ENCODE results near the gene GHRH. TPM values are rescaled to one million over a fixed set of nuclear protein-coding genes. Genes with fewer than 3 reads are reported as not detected.
A peak's percentile ranks its signal among the peaks of the same experiment; 100 is the strongest.

The GHRH gene
- total RNA-seq, 2 donors from 2014 or later, result not detected

GRCh38 chr20:37297066-37297736, 35.6 kb upstream of the GHRH start:
- peak overlapping the region in 1 of 2 donors; percentile 22 for H3K27ac Mint-ChIP-seq
- H3K9me3 Mint-ChIP-seq, result peaks cover 2% of the 10 kb centered on the region
- ATAC-seq (no peak), DNase-seq (ENCODE audit: low spot score) (no peak)
- H3K36me3 Mint-ChIP-seq, result peaks cover 29% of the 10 kb centered on the region
- H3K4me3 Mint-ChIP-seq, result no peak overlapping the region
- peaks cover 40 to 42% of the 10 kb centered on the region in 2 donors for H3K4me1 Mint-ChIP-seq (ENCODE audit: low read depth in 2 of 2)
- H3K27me3 Mint-ChIP-seq, result no peaks in the 10 kb centered on the region

GRCh38 chr20:37296371-37296770, 34.8 kb upstream of the GHRH start:
- ATAC-seq (no peak), DNase-seq (ENCODE audit: low spot score) (no peak)
- Mint-ChIP-seq H3K36me3 (peaks cover 28% of the 10 kb centered on the region), H3K27me3 (no peaks in the 10 kb centered on the region), H3K27ac (peak overlapping the region in 1 of 2 donors; percentile 22), H3K4me3 (no peak overlapping the region), H3K4me1 (ENCODE audit: low read depth in 2 of 2) (peaks cover 44 to 47% of the 10 kb centered on the region in 2 donors), H3K9me3 (peaks cover 2% of the 10 kb centered on the region)

GRCh38 chr20:37295595-37295994, 34.0 kb upstream of the GHRH start:
- no peaks in the 10 kb centered on the region for H3K27me3 Mint-ChIP-seq
- ATAC-seq (no peak), DNase-seq (ENCODE audit: low spot score) (no peak)
- peaks cover 2% of the 10 kb centered on the region for H3K9me3 Mint-ChIP-seq
- peaks cover 47 to 52% of the 10 kb centered on the region in 2 donors for H3K4me1 Mint-ChIP-seq (ENCODE audit: low read depth in 2 of 2)
- no peak overlapping the region for H3K4me3 Mint-ChIP-seq
- no peak overlapping the region for H3K27ac Mint-ChIP-seq
- H3K36me3 Mint-ChIP-seq, result peaks cover 27% of the 10 kb centered on the region

DNA sequence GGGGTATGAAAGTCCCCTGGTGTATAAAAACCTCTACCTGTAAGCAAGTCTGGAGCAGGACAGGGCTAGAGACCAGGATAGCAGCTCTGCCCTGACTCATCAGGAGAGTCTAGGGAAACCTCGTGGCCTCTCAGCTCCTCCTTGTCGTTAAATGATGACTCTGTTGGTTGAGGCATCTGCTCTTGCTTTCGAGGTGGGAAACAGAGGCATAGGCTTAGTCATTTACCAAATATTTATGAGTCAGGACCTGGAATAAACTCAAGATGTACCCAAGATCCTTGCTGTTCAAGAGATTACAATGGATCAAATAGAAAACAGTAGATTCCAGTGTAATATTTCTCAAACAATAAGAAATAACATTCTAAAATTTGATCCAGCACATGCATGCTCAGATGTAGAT, 33.4 kb upstream of the GHRH start:
- H3K27ac Mint-ChIP-seq, result peak overlapping the region in 1 of 2 donors; percentile 17
- peaks cover 21% of the 10 kb centered on the region for H3K36me3 Mint-ChIP-seq
- peaks cover 43 to 46% of the 10 kb centered on the region in 2 donors for H3K4me1 Mint-ChIP-seq (ENCODE audit: low read depth in 2 of 2)
- H3K9me3 Mint-ChIP-seq, result peaks cover 2% of the 10 kb centered on the region
- ATAC-seq, result peak; percentile 73 to 76
- no peak for DNase-seq (ENCODE audit: low spot score)
- H3K4me3 Mint-ChIP-seq, result no peak overlapping the region
- no peaks in the 10 kb centered on the region for H3K27me3 Mint-ChIP-seq

DNA sequence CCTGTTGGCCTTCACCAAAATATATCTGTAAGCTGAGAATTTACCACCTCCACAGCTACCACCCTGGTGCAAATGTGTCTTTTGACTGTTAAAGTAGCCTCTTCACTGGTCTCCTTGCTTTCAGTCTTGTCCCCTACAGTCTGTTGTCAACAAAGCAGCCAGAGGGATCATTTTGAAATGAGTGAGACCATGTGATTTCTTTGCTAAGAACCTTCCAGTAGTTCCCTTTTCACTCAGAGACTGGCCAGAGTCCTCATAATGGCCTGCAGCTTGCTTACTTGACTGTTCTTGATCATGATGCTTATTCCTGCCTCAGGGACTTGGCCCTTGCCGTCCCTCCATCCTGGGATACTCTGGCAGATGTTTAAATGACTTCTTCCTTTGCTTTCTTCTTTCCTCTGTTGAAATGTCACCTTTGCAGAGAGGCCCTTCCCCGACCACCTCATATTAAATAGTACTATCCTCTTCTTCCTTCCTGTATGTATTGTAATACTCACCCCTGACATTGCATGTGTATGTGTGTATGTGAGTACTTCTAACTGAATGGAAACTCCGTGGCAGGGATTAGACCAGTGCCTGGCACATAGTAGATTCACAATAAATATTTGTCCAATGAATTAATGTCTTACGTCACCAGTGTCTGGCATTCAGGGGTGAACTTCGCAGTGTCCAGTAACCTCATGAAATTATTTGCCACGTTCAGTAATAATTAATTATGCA, 32.8 kb upstream of the GHRH start:
- DNase-seq (ENCODE audit: low spot score), result no peak
- H3K36me3 Mint-ChIP-seq, result peaks cover 21% of the 10 kb centered on the region
- peak overlapping the region in 1 of 2 donors; percentile 17 for H3K27ac Mint-ChIP-seq
- H3K4me1 Mint-ChIP-seq (ENCODE audit: low read depth in 2 of 2), result peaks cover 43 to 45% of the 10 kb centered on the region in 2 donors
- H3K27me3 Mint-ChIP-seq, result no peaks in the 10 kb centered on the region
- no peak for ATAC-seq
- H3K4me3 Mint-ChIP-seq, result no peak overlapping the region
- peaks cover 2% of the 10 kb centered on the region for H3K9me3 Mint-ChIP-seq

DNA sequence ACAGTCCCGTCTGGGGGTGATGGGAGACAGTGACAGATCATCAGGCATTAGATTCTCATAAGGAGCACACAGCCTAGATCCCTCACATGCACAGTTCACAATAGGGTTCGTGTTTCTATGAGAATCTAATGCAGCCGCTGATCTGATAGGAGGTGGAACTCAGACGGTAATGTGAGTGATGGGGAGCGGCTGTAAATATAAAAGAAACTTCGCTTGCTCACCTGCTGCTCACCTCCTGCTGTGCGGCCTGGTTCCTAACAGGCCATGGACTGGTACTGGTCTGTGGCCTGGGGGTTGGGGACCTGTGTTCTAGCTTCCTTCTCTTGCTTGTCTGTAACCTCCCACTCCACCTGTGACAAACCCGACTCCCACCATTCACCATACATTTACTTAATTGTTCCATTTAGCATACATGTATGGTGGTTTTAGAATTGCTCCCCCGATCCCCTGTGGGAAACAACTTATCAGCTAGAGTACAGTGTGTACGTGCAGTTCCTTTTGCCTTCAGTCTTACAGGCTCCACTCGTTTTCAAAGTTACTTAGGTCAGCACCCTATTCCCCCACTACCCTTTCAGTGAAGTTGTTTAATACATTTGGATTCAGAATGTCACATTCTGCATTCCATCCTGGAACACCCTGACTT, 31.8 kb upstream of the GHRH start:
- Mint-ChIP-seq H3K36me3 (peaks cover 21% of the 10 kb centered on the region), H3K4me1 (ENCODE audit: low read depth in 2 of 2) (peaks cover 40 to 41% of the 10 kb centered on the region in 2 donors), H3K9me3 (peaks cover 2% of the 10 kb centered on the region), H3K27me3 (no peaks in the 10 kb centered on the region), H3K27ac (no peak overlapping the region), H3K4me3 (no peak overlapping the region)
- DNase-seq (ENCODE audit: low spot score) (no peak), ATAC-seq (no peak)

DNA sequence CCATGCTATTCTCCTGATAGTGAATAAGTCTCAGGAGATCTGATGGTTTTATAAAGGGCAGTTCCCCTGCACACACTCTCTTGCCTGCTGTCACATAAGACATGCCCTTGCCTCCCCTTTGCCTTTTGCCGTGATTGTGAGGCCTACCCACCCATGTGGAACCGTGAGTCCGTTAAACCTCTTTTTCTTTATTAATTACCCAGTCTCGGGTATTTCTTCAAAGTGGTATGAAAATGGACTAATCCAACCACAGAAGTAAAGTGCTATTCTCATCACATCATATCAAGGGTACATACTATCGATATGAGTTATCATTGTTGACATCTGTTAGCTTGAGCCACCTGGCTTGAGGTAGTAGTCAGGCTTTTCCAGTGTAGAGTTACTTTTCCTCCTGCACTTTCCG, 30.1 kb upstream of the GHRH start:
- no peaks in the 10 kb centered on the region for H3K27me3 Mint-ChIP-seq
- H3K4me3 Mint-ChIP-seq, result peak overlapping the region; percentile 57
- no peak for DNase-seq (ENCODE audit: low spot score)
- no peak for ATAC-seq
- H3K9me3 Mint-ChIP-seq, result peaks cover 2% of the 10 kb centered on the region
- H3K36me3 Mint-ChIP-seq, result peaks cover 21% of the 10 kb centered on the region
- peak overlapping the region; percentile 64 to 71 for H3K27ac Mint-ChIP-seq
- peaks cover 35 to 39% of the 10 kb centered on the region in 2 donors for H3K4me1 Mint-ChIP-seq (ENCODE audit: low read depth in 2 of 2)

- H3K27ac Mint-ChIP-seq, result peak overlapping the region; percentile 87 to 93
- no peak for ATAC-seq
- DNase-seq (ENCODE audit: low spot score), result no peak
- peaks cover 25 to 34% of the 10 kb centered on the region in 2 donors for H3K4me1 Mint-ChIP-seq (ENCODE audit: low read depth in 2 of 2)
- peak overlapping the region; percentile 85 for H3K4me3 Mint-ChIP-seq
- H3K27me3 Mint-ChIP-seq, result no peaks in the 10 kb centered on the region
- peaks cover 2% of the 10 kb centered on the region for H3K9me3 Mint-ChIP-seq
- peaks cover 21% of the 10 kb centered on the region for H3K36me3 Mint-ChIP-seq
Observed at GRCh38 chr20:37290158-37290810, 28.7 kb upstream of the GHRH start.

- H3K27me3 Mint-ChIP-seq, result peaks cover 0 to 2% of the 10 kb centered on the region in 2 donors
- ATAC-seq, result no peak
- H3K4me1 Mint-ChIP-seq (ENCODE audit: low read depth in 2 of 2), result peaks cover 12 to 16% of the 10 kb centered on the region in 2 donors
- peak overlapping the region; percentile 61 for H3K4me3 Mint-ChIP-seq
- no peak for DNase-seq (ENCODE audit: low spot score)
- peaks cover 10% of the 10 kb centered on the region for H3K36me3 Mint-ChIP-seq
- no peaks in the 10 kb centered on the region for H3K9me3 Mint-ChIP-seq
- H3K27ac Mint-ChIP-seq, result no peak overlapping the region
Observed at GRCh38 chr20:37288091-37288490, 26.5 kb upstream of the GHRH start.

- Mint-ChIP-seq H3K27ac (no peak overlapping the region), H3K4me1 (ENCODE audit: low read depth in 2 of 2) (no peaks in the 10 kb centered on the region), H3K27me3 (peaks cover 0 to 2% of the 10 kb centered on the region in 2 donors), H3K36me3 (no peaks in the 10 kb centered on the region), H3K9me3 (no peaks in the 10 kb centered on the region), H3K4me3 (no peak overlapping the region)
- no peak for DNase-seq (ENCODE audit: low spot score)
- no peak for ATAC-seq
Observed at GRCh38 chr20:37285664-37286374, 24.2 kb upstream of the GHRH start.

DNA sequence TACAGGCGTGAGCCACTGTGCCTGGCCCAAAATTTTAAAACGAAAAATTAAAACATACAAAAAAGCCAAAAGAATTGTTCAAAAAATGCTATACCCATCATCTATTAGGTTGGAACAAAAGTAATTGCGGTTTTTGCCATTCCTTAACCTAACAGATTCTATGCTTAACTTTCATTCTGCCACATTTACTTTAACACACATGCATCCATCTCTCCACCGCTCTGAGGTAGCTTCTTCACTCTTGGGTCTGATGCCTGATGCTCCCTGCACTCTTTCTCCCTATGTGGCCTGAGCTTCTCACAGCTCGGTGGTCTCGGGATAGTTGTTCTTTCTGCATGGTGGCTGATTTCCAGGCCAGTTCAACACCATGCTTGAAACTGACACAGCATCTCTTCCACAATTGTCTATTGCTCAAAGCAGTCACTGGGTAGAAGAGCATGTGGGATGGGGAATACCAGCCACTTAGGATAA, 23.1 kb upstream of the GHRH start:
- H3K36me3 Mint-ChIP-seq, result no peaks in the 10 kb centered on the region
- ATAC-seq (no peak), DNase-seq (ENCODE audit: low spot score) (no peak)
- no peaks in the 10 kb centered on the region for H3K9me3 Mint-ChIP-seq
- H3K27me3 Mint-ChIP-seq, result peaks cover 0 to 2% of the 10 kb centered on the region in 2 donors
- H3K4me3 Mint-ChIP-seq, result no peak overlapping the region
- H3K27ac Mint-ChIP-seq, result no peak overlapping the region
- no peaks in the 10 kb centered on the region for H3K4me1 Mint-ChIP-seq (ENCODE audit: low read depth in 2 of 2)

DNA sequence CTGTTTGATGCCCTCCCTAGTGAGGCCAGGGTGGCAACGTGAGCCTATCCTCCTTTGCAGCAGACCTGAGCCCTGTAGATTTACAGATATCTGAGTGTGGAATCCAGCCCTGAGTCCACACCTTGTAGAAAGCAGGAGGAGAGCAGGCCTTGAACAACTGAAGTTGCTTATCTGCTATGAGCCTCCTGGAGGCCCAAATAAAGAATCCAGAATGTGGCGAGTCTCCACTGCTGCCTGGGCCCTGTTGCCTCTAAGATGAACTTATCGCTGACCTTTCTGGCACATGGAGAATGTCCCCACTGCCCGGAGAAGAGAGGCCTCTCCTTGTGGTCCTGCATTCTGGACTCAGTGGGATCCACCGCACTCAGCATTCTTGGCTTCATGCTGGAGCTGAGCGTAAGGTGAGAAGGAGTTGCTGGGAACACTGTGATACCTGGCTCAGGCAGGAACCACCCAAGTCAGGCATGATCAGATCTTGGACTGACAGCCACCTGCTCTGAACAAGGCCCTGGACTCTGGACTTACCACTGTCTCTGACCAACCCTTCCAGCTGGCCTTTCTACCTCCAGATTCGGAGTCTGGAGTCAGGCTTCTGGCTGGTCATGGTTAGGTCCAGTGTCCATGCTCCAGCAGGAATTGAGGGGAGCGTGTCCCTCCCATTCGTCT, 22.0 kb upstream of the GHRH start:
- Mint-ChIP-seq H3K9me3 (no peaks in the 10 kb centered on the region), H3K27me3 (peaks cover 0 to 2% of the 10 kb centered on the region in 2 donors), H3K4me1 (ENCODE audit: low read depth in 2 of 2) (no peaks in the 10 kb centered on the region), H3K4me3 (no peak overlapping the region), H3K27ac (no peak overlapping the region), H3K36me3 (no peaks in the 10 kb centered on the region)
- ATAC-seq (no peak), DNase-seq (ENCODE audit: low spot score) (no peak)

DNA sequence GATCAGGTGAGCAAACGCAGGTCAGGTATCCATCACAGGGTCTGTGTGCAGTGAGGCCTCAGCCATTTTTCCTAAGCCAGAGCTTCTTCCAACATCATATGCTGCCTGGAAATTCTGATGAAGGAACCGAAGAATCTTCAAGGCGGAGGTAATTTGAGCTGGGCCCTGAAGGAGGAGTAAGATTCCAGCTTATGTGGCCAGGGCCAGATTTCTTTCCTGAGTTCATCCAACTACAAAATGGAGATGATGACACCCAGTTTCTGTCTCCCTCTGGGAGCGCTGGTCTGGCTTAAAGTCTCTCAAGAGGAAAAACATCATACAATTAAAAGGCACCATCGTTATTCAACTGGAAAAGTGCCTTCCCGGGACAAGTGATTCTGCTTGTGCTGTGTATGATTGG, 20.9 kb upstream of the GHRH start:
- no peaks in the 10 kb centered on the region for H3K36me3 Mint-ChIP-seq
- no peak overlapping the region for H3K27ac Mint-ChIP-seq
- H3K4me1 Mint-ChIP-seq (ENCODE audit: low read depth in 2 of 2), result no peaks in the 10 kb centered on the region
- no peak for ATAC-seq
- no peaks in the 10 kb centered on the region for H3K9me3 Mint-ChIP-seq
- H3K27me3 Mint-ChIP-seq, result peaks cover 0 to 2% of the 10 kb centered on the region in 2 donors
- no peak for DNase-seq (ENCODE audit: low spot score)
- no peak overlapping the region for H3K4me3 Mint-ChIP-seq

Measured in natural killer cell treated with Interleukin-12 subunit alpha and Interleukin-12 subunit beta and Interleukin-15 and Interleukin-18, amount 100 ng/mL, for 72 hours (primary cell).